NOMO-1 (cell line): ENCODE measurements around the gene DYNLT2.

Source experiments
- DNase-seq, 2 experiments: peaks; one replicate each; lab custom pipeline; 2025; ENCODE audit not compliant: unreplicated experiment in 2 of 2; lab: John Stamatoyannopoulos, UW

Gene DYNLT2

GRCh38 chr6:169738976-169739529 is 12.3 kb downstream of the DYNLT2 start:
- no peak for DNase-seq

GRCh38 chr6:169738204-169738975 is 13.0 kb downstream of the DYNLT2 start:
- DNase-seq: no peak

- no peak for DNase-seq
Observed at GRCh38 chr6:169729961-169730360, 21.4 kb downstream of the DYNLT2 start.

GRCh38 chr6:169726963-169727362 is 24.4 kb downstream of the DYNLT2 start:
- no peak for DNase-seq

- DNase-seq: no peak
Observed at GRCh38 chr6:169726049-169726400, 25.3 kb downstream of the DYNLT2 start.

- peak in 1 of 2 experiments; percentile 41 for DNase-seq
Observed at GRCh38 chr6:169725125-169726048, 26.0 kb downstream of the DYNLT2 start.

GRCh38 chr6:169724494-169725124 is 26.8 kb downstream of the DYNLT2 start, which contains the start of gene PHF10:
Gene PHF10, minus strand, starts transcription at chr6:169724500. Its CDS starts 569 bp downstream, at chr6:169723931.
- DNase-seq: peak; percentile 41 to 42

GRCh38 chr6:169723991-169724493 is 27.3 kb downstream of the DYNLT2 start:
- DNase-seq: peak; percentile 7 to 20

GRCh38 chr6:169723200-169723909 is 28.0 kb downstream of the DYNLT2 start:
- DNase-seq: peak; percentile 31 to 57

- peak; percentile 51 for DNase-seq
Observed at GRCh38 chr6:169722362-169723199, 28.8 kb downstream of the DYNLT2 start.

- peak; percentile 30 to 51 for DNase-seq
Observed at GRCh38 chr6:169720207-169720855, 31.0 kb downstream of the DYNLT2 start.

GRCh38 chr6:169719117-169719516 is 32.3 kb downstream of the DYNLT2 start:
- DNase-seq: no peak

- DNase-seq: no peak
Observed at GRCh38 chr6:169714595-169714994, 36.8 kb downstream of the DYNLT2 start.

- DNase-seq: no peak
Observed at GRCh38 chr6:169714178-169714577, 37.2 kb downstream of the DYNLT2 start.

GRCh38 chr6:169710009-169710408 is 41.4 kb downstream of the DYNLT2 start:
- no peak for DNase-seq

GRCh38 chr6:169709293-169709692 is 42.1 kb downstream of the DYNLT2 start:
- no peak for DNase-seq

- DNase-seq: no peak
Observed at GRCh38 chr6:169707772-169708171, 43.6 kb downstream of the DYNLT2 start.

- peak in 1 of 2 experiments; percentile 27 for DNase-seq
Observed at GRCh38 chr6:169702840-169703246, 48.5 kb downstream of the DYNLT2 start.
